Measurements from ENCODE around the gene ALK.

DNA sequence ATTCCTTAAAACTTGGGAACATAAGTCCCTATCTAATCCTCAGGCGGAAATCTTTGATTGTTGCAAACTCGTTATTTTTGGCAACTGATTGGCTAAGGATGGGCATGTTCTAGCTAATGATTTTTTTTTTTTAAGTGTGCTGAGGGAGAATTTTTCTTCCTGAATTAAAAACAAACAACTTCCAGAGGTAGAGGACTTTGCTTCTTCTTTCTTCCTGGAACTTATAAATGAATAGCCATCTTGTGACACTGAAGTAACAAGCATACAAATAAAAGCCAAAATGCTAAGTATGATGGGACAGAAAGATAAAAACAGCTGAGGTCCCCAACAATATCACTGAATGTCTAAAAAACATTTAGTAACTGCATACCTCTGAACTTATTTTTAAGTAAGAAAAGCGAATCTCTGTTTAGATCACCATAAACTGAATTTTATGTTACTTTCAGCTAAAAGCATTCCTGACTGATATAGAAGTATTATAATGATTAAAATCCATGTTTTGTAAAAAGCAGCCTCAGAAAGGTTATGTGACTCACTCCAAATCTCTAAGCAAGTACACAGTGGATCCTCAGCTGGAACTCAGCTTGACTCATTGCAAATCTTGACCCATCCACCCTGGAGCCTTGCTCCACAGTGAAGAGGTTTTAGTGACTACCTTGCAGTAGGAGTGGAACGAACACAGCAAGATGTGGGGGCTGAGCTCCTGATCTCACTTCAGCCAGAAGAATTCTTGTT, 461.8 kb downstream of the ALK start:
- no peak for TF ChIP-seq EZH2phosphoT487 (IDR thresholded peaks at IDR 0.05; ENCODE audit: unreplicated experiment)
- no peak for TF ChIP-seq POLR2AphosphoS5 (IDR thresholded peaks at IDR 0.05; ENCODE audit: low read depth)
- TF ChIP-seq, protein P1, sequence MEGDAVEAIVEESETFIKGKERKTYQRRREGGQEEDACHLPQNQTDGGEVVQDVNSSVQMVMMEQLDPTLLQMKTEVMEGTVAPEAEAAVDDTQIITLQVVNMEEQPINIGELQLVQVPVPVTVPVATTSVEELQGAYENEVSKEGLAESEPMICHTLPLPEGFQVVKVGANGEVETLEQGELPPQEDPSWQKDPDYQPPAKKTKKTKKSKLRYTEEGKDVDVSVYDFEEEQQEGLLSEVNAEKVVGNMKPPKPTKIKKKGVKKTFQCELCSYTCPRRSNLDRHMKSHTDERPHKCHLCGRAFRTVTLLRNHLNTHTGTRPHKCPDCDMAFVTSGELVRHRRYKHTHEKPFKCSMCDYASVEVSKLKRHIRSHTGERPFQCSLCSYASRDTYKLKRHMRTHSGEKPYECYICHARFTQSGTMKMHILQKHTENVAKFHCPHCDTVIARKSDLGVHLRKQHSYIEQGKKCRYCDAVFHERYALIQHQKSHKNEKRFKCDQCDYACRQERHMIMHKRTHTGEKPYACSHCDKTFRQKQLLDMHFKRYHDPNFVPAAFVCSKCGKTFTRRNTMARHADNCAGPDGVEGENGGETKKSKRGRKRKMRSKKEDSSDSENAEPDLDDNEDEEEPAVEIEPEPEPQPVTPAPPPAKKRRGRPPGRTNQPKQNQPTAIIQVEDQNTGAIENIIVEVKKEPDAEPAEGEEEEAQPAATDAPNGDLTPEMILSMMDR (conservative IDR thresholded peaks at IDR 0.05; ENCODE audit: low read depth in 2 of 2), result no peak
- TF ChIP-seq, protein P2, sequence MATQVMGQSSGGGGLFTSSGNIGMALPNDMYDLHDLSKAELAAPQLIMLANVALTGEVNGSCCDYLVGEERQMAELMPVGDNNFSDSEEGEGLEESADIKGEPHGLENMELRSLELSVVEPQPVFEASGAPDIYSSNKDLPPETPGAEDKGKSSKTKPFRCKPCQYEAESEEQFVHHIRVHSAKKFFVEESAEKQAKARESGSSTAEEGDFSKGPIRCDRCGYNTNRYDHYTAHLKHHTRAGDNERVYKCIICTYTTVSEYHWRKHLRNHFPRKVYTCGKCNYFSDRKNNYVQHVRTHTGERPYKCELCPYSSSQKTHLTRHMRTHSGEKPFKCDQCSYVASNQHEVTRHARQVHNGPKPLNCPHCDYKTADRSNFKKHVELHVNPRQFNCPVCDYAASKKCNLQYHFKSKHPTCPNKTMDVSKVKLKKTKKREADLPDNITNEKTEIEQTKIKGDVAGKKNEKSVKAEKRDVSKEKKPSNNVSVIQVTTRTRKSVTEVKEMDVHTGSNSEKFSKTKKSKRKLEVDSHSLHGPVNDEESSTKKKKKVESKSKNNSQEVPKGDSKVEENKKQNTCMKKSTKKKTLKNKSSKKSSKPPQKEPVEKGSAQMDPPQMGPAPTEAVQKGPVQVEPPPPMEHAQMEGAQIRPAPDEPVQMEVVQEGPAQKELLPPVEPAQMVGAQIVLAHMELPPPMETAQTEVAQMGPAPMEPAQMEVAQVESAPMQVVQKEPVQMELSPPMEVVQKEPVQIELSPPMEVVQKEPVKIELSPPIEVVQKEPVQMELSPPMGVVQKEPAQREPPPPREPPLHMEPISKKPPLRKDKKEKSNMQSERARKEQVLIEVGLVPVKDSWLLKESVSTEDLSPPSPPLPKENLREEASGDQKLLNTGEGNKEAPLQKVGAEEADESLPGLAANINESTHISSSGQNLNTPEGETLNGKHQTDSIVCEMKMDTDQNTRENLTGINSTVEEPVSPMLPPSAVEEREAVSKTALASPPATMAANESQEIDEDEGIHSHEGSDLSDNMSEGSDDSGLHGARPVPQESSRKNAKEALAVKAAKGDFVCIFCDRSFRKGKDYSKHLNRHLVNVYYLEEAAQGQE (IDR thresholded peaks at IDR 0.05; ENCODE audit: unreplicated experiment), result no peak
